Measurements from ENCODE around the gene SPTBN1. TPM values are rescaled to one million over a fixed set of nuclear protein-coding genes. Genes with fewer than 3 reads are reported as not detected.

Gene SPTBN1
- total RNA-seq, 2 experiments from 2014 or later: 103 to 107 TPM

GRCh38 chr2:54615832-54616534 is 159.9 kb downstream of the SPTBN1 start:
- Mint-ChIP-seq H3K27ac (no peak overlapping the region), H3K4me1 (ENCODE audit: low read depth) (peaks cover 46% of the 10 kb centered on the region), H3K27me3 (ENCODE audit: low read depth) (no peaks in the 10 kb centered on the region), H3K9me3 (no peaks in the 10 kb centered on the region), H3K4me3 (no peak overlapping the region), H3K36me3 (ENCODE audit: low read depth) (peaks cover 33% of the 10 kb centered on the region)
- no peak for DNase-seq
- intact Hi-C loops (cut with micrococcal nuclease): no loop called here
- CTCF ChIA-PET: interaction anchor here (0.6 to 2.1 kb wide), 4 partner anchors 10 to 56 kb away, joined by 3 to 8 read pairs (median 4); no protein-coding TSS in a partner anchor

- Mint-ChIP-seq H3K27me3 (ENCODE audit: low read depth) (no peaks in the 10 kb centered on the region), H3K4me1 (ENCODE audit: low read depth) (peaks cover 39% of the 10 kb centered on the region), H3K36me3 (ENCODE audit: low read depth) (peaks cover 40% of the 10 kb centered on the region), H3K27ac (no peak overlapping the region), H3K4me3 (no peak overlapping the region), H3K9me3 (no peaks in the 10 kb centered on the region)
- no peak for DNase-seq
- intact Hi-C loops (cut with micrococcal nuclease): no loop called here
- CTCF ChIA-PET: interaction anchor here (1.4 to 2.1 kb wide), 2 partner anchors 11 to 48 kb away, joined by 6 to 8 read pairs; no protein-coding TSS in a partner anchor
These were observed 161.3 kb downstream of the SPTBN1 start for GRCh38 chr2:54617409-54617808.

- Mint-ChIP-seq H3K9me3 (no peaks in the 10 kb centered on the region), H3K36me3 (ENCODE audit: low read depth) (peaks cover 46% of the 10 kb centered on the region), H3K27me3 (ENCODE audit: low read depth) (no peaks in the 10 kb centered on the region), H3K27ac (peak overlapping the region; percentile 37), H3K4me3 (no peak overlapping the region), H3K4me1 (ENCODE audit: low read depth) (peaks cover 29% of the 10 kb centered on the region)
- CTCF ChIA-PET: interaction anchor here (0.9 to 1.5 kb wide), 3 partner anchors 39 to 95 kb away, joined by 3 to 5 read pairs (median 4); no protein-coding TSS in a partner anchor
- intact Hi-C loops (cut with micrococcal nuclease): no loop called here
- no peak for DNase-seq
These were observed 162.8 kb downstream of the SPTBN1 start for GRCh38 chr2:54618646-54619565.

- H3K4me1 Mint-ChIP-seq (ENCODE audit: low read depth): peaks cover 26% of the 10 kb centered on the region
- H3K4me3 Mint-ChIP-seq: no peak overlapping the region
- no peaks in the 10 kb centered on the region for H3K9me3 Mint-ChIP-seq
- intact Hi-C loops (cut with micrococcal nuclease): no loop called here
- no peak for DNase-seq
- CTCF ChIA-PET: no interaction called here
- H3K36me3 Mint-ChIP-seq (ENCODE audit: low read depth): peaks cover 49% of the 10 kb centered on the region
- H3K27me3 Mint-ChIP-seq (ENCODE audit: low read depth): no peaks in the 10 kb centered on the region
- no peak overlapping the region for H3K27ac Mint-ChIP-seq
These were observed 163.6 kb downstream of the SPTBN1 start for GRCh38 chr2:54619660-54620231.

- DNase-seq: no peak
- Mint-ChIP-seq H3K36me3 (ENCODE audit: low read depth) (peaks cover 49% of the 10 kb centered on the region), H3K27ac (no peak overlapping the region), H3K9me3 (no peaks in the 10 kb centered on the region), H3K4me1 (ENCODE audit: low read depth) (peaks cover 24% of the 10 kb centered on the region), H3K27me3 (ENCODE audit: low read depth) (no peaks in the 10 kb centered on the region), H3K4me3 (no peak overlapping the region)
- intact Hi-C loops (cut with micrococcal nuclease): no loop called here
- CTCF ChIA-PET: no interaction called here
These were observed 164.8 kb downstream of the SPTBN1 start for GRCh38 chr2:54620948-54621347.

GRCh38 chr2:54624591-54625071 is 168.5 kb downstream of the SPTBN1 start:
- CTCF ChIA-PET: interaction anchor here (0.8 to 1.8 kb wide), 6 partner anchors 13 to 104 kb away, joined by 3 to 11 read pairs (median 3); no protein-coding TSS in a partner anchor
- no peaks in the 10 kb centered on the region for H3K9me3 Mint-ChIP-seq
- DNase-seq: no peak
- H3K36me3 Mint-ChIP-seq (ENCODE audit: low read depth): peaks cover 53% of the 10 kb centered on the region
- intact Hi-C loops (cut with micrococcal nuclease): no loop called here
- H3K4me3 Mint-ChIP-seq: no peak overlapping the region
- H3K27me3 Mint-ChIP-seq (ENCODE audit: low read depth): no peaks in the 10 kb centered on the region
- peak overlapping the region; percentile 15 for H3K27ac Mint-ChIP-seq
- peaks cover 5% of the 10 kb centered on the region for H3K4me1 Mint-ChIP-seq (ENCODE audit: low read depth)

GRCh38 chr2:54626131-54626530 is 170.0 kb downstream of the SPTBN1 start:
- Mint-ChIP-seq H3K4me1 (ENCODE audit: low read depth) (peaks cover 3% of the 10 kb centered on the region), H3K27ac (no peak overlapping the region), H3K27me3 (ENCODE audit: low read depth) (no peaks in the 10 kb centered on the region), H3K4me3 (no peak overlapping the region), H3K36me3 (ENCODE audit: low read depth) (peaks cover 57% of the 10 kb centered on the region), H3K9me3 (no peaks in the 10 kb centered on the region)
- CTCF ChIA-PET: interaction anchor here (0.8 to 1.8 kb wide), 2 partner anchors 14 to 23 kb away, joined by 3 to 11 read pairs; no protein-coding TSS in a partner anchor
- intact Hi-C loops (cut with micrococcal nuclease): no loop called here
- no peak for DNase-seq

GRCh38 chr2:54626884-54627283 is 170.8 kb downstream of the SPTBN1 start:
- Mint-ChIP-seq H3K27me3 (ENCODE audit: low read depth) (no peaks in the 10 kb centered on the region), H3K4me1 (ENCODE audit: low read depth) (peaks cover 3% of the 10 kb centered on the region), H3K9me3 (no peaks in the 10 kb centered on the region), H3K36me3 (ENCODE audit: low read depth) (peaks cover 56% of the 10 kb centered on the region), H3K4me3 (no peak overlapping the region), H3K27ac (no peak overlapping the region)
- CTCF ChIA-PET: interaction anchor here (0.8 kb wide), 1 partner anchor 24 kb away, joined by 3 read pairs; no protein-coding TSS in a partner anchor
- no peak for DNase-seq
- intact Hi-C loops (cut with micrococcal nuclease): no loop called here

- Mint-ChIP-seq H3K27me3 (ENCODE audit: low read depth) (no peaks in the 10 kb centered on the region), H3K36me3 (ENCODE audit: low read depth) (peaks cover 55% of the 10 kb centered on the region), H3K4me1 (ENCODE audit: low read depth) (peaks cover 6% of the 10 kb centered on the region), H3K27ac (no peak overlapping the region), H3K9me3 (no peaks in the 10 kb centered on the region), H3K4me3 (no peak overlapping the region)
- DNase-seq: no peak
- intact Hi-C loops (cut with micrococcal nuclease): no loop called here
- CTCF ChIA-PET: no interaction called here
These were observed 171.8 kb downstream of the SPTBN1 start for GRCh38 chr2:54627973-54628372.

- Mint-ChIP-seq H3K4me3 (no peak overlapping the region), H3K9me3 (no peaks in the 10 kb centered on the region), H3K36me3 (ENCODE audit: low read depth) (peaks cover 55% of the 10 kb centered on the region), H3K4me1 (ENCODE audit: low read depth) (peaks cover 10% of the 10 kb centered on the region), H3K27me3 (ENCODE audit: low read depth) (no peaks in the 10 kb centered on the region), H3K27ac (no peak overlapping the region)
- CTCF ChIA-PET: no interaction called here
- no peak for DNase-seq
- intact Hi-C loops (cut with micrococcal nuclease): no loop called here
These were observed 172.3 kb downstream of the SPTBN1 start for GRCh38 chr2:54628418-54628817.

GRCh38 chr2:54628957-54629356 is 172.8 kb downstream of the SPTBN1 start:
- peaks cover 53% of the 10 kb centered on the region for H3K36me3 Mint-ChIP-seq (ENCODE audit: low read depth)
- intact Hi-C loops (cut with micrococcal nuclease): no loop called here
- no peaks in the 10 kb centered on the region for H3K9me3 Mint-ChIP-seq
- peaks cover 14% of the 10 kb centered on the region for H3K4me1 Mint-ChIP-seq (ENCODE audit: low read depth)
- no peak overlapping the region for H3K27ac Mint-ChIP-seq
- H3K27me3 Mint-ChIP-seq (ENCODE audit: low read depth): no peaks in the 10 kb centered on the region
- no peak for DNase-seq
- no peak overlapping the region for H3K4me3 Mint-ChIP-seq
- CTCF ChIA-PET: no interaction called here

- no peaks in the 10 kb centered on the region for H3K9me3 Mint-ChIP-seq
- no peak overlapping the region for H3K27ac Mint-ChIP-seq
- H3K4me3 Mint-ChIP-seq: no peak overlapping the region
- no peaks in the 10 kb centered on the region for H3K27me3 Mint-ChIP-seq (ENCODE audit: low read depth)
- DNase-seq: no peak
- H3K36me3 Mint-ChIP-seq (ENCODE audit: low read depth): peaks cover 54% of the 10 kb centered on the region
- CTCF ChIA-PET: no interaction called here
- H3K4me1 Mint-ChIP-seq (ENCODE audit: low read depth): peaks cover 18% of the 10 kb centered on the region
- intact Hi-C loops (cut with micrococcal nuclease): no loop called here
These were observed 173.3 kb downstream of the SPTBN1 start for GRCh38 chr2:54629390-54629789.
